ENCODE results near the gene TAOK3. TPM values are rescaled to one million over a fixed set of nuclear protein-coding genes. Genes with fewer than 3 reads are reported as not detected.

Gene TAOK3
- total RNA-seq, 1 donor = 27.9 TPM

DNA sequence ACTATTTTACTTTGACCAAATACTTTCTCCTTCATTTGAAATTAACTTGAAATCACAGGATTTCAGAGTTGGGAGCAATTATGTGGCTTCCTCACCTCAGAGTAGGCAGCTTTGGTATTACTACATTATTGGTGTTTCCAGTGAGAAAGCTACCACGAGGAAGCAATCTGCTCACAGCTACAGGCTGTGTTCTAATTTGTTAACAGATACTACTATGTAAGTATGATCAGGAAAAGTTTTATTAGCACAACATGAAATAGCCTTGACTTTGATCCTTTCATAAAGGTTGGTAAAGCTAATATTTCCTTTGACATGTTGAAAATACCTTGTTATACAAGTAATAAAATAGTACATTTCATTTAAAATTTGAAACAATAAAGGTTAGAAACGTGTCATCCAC is 30.6 kb downstream of the TAOK3 start:
- H3K4me3 ChIP-seq (ENCODE audit: insufficient read depth, low read length) = no peak overlapping the region
- H3K36me3 ChIP-seq (ENCODE audit: insufficient read depth, low read length) = no peaks in the 10 kb centered on the region
- no peaks in the 10 kb centered on the region for H3K27me3 ChIP-seq (ENCODE audit: insufficient read depth, low read length)
- DNase-seq (ENCODE audit: insufficient read length, low spot score, missing footprints) = no peak
- no peak overlapping the region for H3K27ac ChIP-seq (ENCODE audit: low read depth, low read length)
- H3K4me2 ChIP-seq (ENCODE audit: insufficient read depth, low read length) = no peak overlapping the region
- peaks cover 8% of the 10 kb centered on the region for H3K4me1 ChIP-seq (ENCODE audit: insufficient read depth, low read length)
- H2AFZ ChIP-seq (ENCODE audit: low read length) = no peak overlapping the region
- H3K9me3 ChIP-seq (ENCODE audit: low read depth, low read length) = no peaks in the 10 kb centered on the region
- no peaks in the 10 kb centered on the region for H4K20me1 ChIP-seq (ENCODE audit: insufficient read depth, low read length)
- TF ChIP-seq, protein P1, sequence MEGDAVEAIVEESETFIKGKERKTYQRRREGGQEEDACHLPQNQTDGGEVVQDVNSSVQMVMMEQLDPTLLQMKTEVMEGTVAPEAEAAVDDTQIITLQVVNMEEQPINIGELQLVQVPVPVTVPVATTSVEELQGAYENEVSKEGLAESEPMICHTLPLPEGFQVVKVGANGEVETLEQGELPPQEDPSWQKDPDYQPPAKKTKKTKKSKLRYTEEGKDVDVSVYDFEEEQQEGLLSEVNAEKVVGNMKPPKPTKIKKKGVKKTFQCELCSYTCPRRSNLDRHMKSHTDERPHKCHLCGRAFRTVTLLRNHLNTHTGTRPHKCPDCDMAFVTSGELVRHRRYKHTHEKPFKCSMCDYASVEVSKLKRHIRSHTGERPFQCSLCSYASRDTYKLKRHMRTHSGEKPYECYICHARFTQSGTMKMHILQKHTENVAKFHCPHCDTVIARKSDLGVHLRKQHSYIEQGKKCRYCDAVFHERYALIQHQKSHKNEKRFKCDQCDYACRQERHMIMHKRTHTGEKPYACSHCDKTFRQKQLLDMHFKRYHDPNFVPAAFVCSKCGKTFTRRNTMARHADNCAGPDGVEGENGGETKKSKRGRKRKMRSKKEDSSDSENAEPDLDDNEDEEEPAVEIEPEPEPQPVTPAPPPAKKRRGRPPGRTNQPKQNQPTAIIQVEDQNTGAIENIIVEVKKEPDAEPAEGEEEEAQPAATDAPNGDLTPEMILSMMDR (IDR thresholded peaks at IDR 0.05; ENCODE audit: extremely low read depth, low read depth, low read length) = no peak
- H3K79me2 ChIP-seq (ENCODE audit: insufficient read depth, low read length) = peaks cover 52% of the 10 kb centered on the region

DNA sequence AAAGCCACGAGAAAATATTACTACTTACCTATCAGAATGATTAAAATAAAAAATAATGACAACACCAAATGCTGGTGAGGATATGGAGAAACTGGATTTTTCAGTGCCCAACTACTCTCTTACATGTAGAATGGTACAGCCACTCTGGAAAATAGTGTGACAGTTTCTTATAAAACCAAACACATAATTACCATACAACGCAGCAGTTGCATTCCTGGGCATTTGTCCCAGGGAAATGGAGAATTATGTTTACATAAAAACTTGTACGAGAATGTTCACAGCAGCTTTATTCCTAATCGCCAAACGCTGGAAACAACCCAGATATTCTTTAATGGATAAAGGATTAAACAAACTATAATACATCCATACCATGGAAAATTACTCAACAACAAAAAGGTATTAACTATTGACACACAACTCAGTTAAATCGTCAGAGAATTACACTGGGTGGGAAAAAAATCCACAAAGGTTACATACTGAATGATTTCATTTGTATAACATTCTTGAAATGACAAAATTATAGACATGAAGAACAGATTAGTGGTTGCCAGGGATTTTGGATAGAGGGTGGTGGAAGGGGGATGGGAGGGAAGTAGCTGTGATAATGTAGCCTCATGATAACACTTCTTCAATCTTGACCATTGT is 35.4 kb downstream of the TAOK3 start:
- Histone ChIP-seq H2AFZ (ENCODE audit: low read length) (no peak overlapping the region), H3K4me2 (ENCODE audit: insufficient read depth, low read length) (peak overlapping the region; percentile 49), H3K4me3 (ENCODE audit: insufficient read depth, low read length) (peak overlapping the region; percentile 2), H3K36me3 (ENCODE audit: insufficient read depth, low read length) (no peaks in the 10 kb centered on the region), H3K4me1 (ENCODE audit: insufficient read depth, low read length) (peaks cover 12% of the 10 kb centered on the region), H3K9me3 (ENCODE audit: low read depth, low read length) (no peaks in the 10 kb centered on the region), H3K79me2 (ENCODE audit: insufficient read depth, low read length) (peaks cover 45% of the 10 kb centered on the region), H3K27ac (ENCODE audit: low read depth, low read length) (peak overlapping the region; percentile 65), H4K20me1 (ENCODE audit: insufficient read depth, low read length) (no peaks in the 10 kb centered on the region), H3K27me3 (ENCODE audit: insufficient read depth, low read length) (no peaks in the 10 kb centered on the region)
- peak; percentile 66 for DNase-seq (ENCODE audit: insufficient read length, low spot score, missing footprints)
- TF ChIP-seq, protein P1 (IDR thresholded peaks at IDR 0.05; ENCODE audit: extremely low read depth, low read depth, low read length) = no peak

DNA sequence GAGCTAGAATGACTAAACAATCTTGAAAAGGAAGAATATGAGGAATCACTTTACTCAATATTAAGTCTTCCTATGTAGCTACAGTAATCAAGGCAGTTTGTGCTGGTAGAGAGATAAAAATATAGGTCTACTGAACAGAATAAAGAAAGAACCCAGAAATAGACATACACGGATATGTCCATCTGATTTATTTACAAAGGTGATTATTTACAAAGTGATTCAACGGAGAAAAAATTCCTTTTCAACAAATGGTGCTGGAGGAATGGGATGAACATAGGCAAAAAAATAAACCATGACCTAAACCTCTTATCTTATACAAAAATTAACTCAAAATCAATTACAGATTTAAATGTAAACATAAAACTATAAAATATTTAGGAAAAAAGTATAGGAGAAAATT is 36.6 kb downstream of the TAOK3 start:
- TF ChIP-seq, protein P1 (IDR thresholded peaks at IDR 0.05; ENCODE audit: extremely low read depth, low read depth, low read length) = no peak
- Histone ChIP-seq H3K27me3 (ENCODE audit: insufficient read depth, low read length) (no peaks in the 10 kb centered on the region), H3K4me1 (ENCODE audit: insufficient read depth, low read length) (peaks cover 13% of the 10 kb centered on the region), H3K27ac (ENCODE audit: low read depth, low read length) (peak overlapping the region; percentile 31), H2AFZ (ENCODE audit: low read length) (no peak overlapping the region), H3K4me2 (ENCODE audit: insufficient read depth, low read length) (no peak overlapping the region), H4K20me1 (ENCODE audit: insufficient read depth, low read length) (no peaks in the 10 kb centered on the region), H3K4me3 (ENCODE audit: insufficient read depth, low read length) (no peak overlapping the region), H3K36me3 (ENCODE audit: insufficient read depth, low read length) (no peaks in the 10 kb centered on the region), H3K79me2 (ENCODE audit: insufficient read depth, low read length) (peaks cover 43% of the 10 kb centered on the region), H3K9me3 (ENCODE audit: low read depth, low read length) (no peaks in the 10 kb centered on the region)
- no peak for DNase-seq (ENCODE audit: insufficient read length, low spot score, missing footprints)

DNA sequence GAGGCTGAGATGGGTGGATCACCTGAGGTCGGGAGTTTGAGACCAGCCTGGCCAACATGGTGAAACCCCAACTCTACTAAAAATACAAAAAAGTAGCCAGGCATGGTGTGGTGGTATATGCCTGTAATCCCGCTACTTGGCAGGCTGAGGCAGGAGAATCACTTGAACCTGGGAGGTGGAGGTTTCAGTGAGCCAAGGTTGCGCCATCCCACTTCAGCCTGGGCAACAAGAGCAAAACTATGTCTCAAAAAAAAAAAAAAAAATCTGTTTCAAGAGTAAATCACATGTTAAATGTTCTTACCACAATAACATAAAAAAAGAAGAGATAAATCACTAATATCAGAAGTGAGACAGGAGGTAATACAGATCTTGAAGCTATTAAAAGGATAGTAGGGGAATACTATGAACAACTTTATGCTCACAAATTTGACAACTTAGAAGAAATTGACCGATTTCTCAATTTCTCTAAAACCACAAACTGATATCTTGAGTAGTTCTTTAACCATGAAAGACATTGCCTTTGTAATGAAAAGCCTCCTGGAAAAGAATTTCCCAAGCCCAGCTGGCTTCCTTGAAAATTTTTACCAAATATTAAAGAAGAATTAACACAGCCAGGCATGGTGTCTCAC is 37.7 kb downstream of the TAOK3 start:
- Histone ChIP-seq H3K27me3 (ENCODE audit: insufficient read depth, low read length) (no peaks in the 10 kb centered on the region), H2AFZ (ENCODE audit: low read length) (no peak overlapping the region), H3K9me3 (ENCODE audit: low read depth, low read length) (no peaks in the 10 kb centered on the region), H3K27ac (ENCODE audit: low read depth, low read length) (no peak overlapping the region), H3K36me3 (ENCODE audit: insufficient read depth, low read length) (no peaks in the 10 kb centered on the region), H4K20me1 (ENCODE audit: insufficient read depth, low read length) (no peaks in the 10 kb centered on the region), H3K4me2 (ENCODE audit: insufficient read depth, low read length) (no peak overlapping the region), H3K4me1 (ENCODE audit: insufficient read depth, low read length) (peaks cover 19% of the 10 kb centered on the region), H3K79me2 (ENCODE audit: insufficient read depth, low read length) (peaks cover 44% of the 10 kb centered on the region), H3K4me3 (ENCODE audit: insufficient read depth, low read length) (no peak overlapping the region)
- TF ChIP-seq, protein P1 (IDR thresholded peaks at IDR 0.05; ENCODE audit: extremely low read depth, low read depth, low read length) = no peak
- peak; percentile 27 for DNase-seq (ENCODE audit: insufficient read length, low spot score, missing footprints)

Data from osteoblast (primary cell).